ENCODE results near the gene KIAA1217.

The KIAA1217 gene

DNA sequence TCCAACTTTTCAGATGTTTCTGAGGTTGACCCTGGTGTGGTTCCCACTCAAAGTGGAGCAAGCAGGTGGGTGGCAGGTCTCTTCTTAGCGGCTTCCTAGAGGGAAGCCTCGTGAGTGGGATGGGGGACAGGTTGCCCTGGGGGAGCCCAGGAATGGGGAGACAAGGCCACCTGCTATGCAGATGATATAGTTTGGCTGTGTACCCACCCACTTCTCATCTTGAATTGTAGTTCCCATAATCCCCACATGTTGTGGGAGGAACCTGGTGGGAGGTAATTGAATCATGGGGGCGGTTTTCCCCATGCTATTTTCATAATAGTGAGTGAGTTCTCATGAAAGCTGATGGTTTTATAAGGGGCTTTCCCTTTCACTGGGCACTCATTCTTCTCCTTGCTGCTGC, 68.3 kb downstream of the KIAA1217 start:
- no peak overlapping the region for H3K4me3 ChIP-seq (ENCODE audit: control insufficient read depth, low read depth, low read length)
- no peak for DNase-seq (ENCODE audit: low read depth)
- TF ChIP-seq, protein P1, sequence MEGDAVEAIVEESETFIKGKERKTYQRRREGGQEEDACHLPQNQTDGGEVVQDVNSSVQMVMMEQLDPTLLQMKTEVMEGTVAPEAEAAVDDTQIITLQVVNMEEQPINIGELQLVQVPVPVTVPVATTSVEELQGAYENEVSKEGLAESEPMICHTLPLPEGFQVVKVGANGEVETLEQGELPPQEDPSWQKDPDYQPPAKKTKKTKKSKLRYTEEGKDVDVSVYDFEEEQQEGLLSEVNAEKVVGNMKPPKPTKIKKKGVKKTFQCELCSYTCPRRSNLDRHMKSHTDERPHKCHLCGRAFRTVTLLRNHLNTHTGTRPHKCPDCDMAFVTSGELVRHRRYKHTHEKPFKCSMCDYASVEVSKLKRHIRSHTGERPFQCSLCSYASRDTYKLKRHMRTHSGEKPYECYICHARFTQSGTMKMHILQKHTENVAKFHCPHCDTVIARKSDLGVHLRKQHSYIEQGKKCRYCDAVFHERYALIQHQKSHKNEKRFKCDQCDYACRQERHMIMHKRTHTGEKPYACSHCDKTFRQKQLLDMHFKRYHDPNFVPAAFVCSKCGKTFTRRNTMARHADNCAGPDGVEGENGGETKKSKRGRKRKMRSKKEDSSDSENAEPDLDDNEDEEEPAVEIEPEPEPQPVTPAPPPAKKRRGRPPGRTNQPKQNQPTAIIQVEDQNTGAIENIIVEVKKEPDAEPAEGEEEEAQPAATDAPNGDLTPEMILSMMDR (conservative IDR thresholded peaks at IDR 0.05; ENCODE audit: control insufficient read depth, insufficient read depth, low read depth, low read length): no peak

- TF ChIP-seq, protein P1 (conservative IDR thresholded peaks at IDR 0.05; ENCODE audit: control insufficient read depth, insufficient read depth, low read depth, low read length): no peak
- peak; percentile 33 for DNase-seq (ENCODE audit: low read depth)
- H3K4me3 ChIP-seq (ENCODE audit: control insufficient read depth, low read depth, low read length): no peak overlapping the region
These were observed 68.8 kb downstream of the KIAA1217 start for GRCh38 chr10:24277771-24278170.

DNA sequence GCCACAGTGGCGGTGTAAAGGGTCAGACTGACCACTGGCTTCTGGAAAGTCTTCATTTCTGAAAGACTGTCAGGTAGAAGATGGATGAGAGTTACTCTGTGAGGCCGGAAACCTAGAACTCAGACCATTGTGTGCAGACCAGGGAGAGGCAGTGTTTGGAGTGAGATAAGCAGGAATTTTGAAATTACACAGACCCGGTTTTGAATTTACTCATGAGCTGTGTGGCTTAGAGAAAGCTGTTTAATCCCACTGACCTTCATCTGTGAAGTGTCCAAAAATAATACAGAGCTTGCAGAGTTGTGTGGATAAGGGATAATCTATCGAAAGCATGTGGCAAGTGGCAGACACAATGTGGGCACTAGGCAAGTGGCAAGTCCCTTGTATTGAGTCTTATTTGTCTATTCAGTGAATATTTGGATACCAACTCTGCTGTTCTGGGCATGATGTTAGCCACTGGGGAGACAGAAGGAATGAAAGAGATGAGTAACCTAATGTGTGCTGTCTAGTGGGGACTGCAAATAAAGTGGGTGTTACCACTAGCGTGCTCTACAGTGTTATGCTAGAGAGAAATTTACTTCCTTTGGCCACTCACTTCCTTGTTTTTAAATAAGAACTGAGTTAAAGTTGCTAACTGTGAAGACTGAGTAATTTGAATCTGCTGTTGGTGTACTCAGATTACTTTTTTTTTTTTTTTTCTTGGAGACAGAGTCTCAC, 69.4 kb downstream of the KIAA1217 start:
- no peak for DNase-seq (ENCODE audit: low read depth)
- no peak overlapping the region for H3K4me3 ChIP-seq (ENCODE audit: control insufficient read depth, low read depth, low read length)
- TF ChIP-seq, protein P1 (conservative IDR thresholded peaks at IDR 0.05; ENCODE audit: control insufficient read depth, insufficient read depth, low read depth, low read length): no peak

DNA sequence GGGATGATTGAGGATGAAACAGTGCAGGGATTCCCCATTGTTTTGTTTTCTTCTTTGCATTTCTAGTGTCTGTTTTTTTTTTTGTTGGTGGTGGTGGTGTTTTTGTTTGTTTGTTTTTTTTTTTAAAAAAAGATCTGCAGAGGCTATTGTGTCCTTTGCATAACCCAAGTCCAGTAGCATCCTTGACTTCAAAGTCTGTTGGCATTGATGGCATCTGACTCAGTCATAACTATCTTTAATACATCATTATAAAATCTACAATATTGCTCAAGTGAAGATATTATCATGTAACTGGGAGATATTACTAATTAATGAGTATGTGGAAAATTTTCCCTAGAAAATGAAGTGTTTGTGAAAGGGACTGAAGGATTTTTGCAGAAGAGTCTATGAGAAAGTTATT, 70.2 kb downstream of the KIAA1217 start:
- TF ChIP-seq, protein P1 (conservative IDR thresholded peaks at IDR 0.05; ENCODE audit: control insufficient read depth, insufficient read depth, low read depth, low read length): no peak
- no peak overlapping the region for H3K4me3 ChIP-seq (ENCODE audit: control insufficient read depth, low read depth, low read length)
- no peak for DNase-seq (ENCODE audit: low read depth)

GRCh38 chr10:24287559-24288195, 78.7 kb downstream of the KIAA1217 start:
- no peak overlapping the region for H3K4me3 ChIP-seq (ENCODE audit: control insufficient read depth, low read depth, low read length)
- TF ChIP-seq, protein P1 (conservative IDR thresholded peaks at IDR 0.05; ENCODE audit: control insufficient read depth, insufficient read depth, low read depth, low read length): no peak
- no peak for DNase-seq (ENCODE audit: low read depth)

GRCh38 chr10:24288581-24288980, 79.6 kb downstream of the KIAA1217 start:
- DNase-seq (ENCODE audit: low read depth): no peak
- H3K4me3 ChIP-seq (ENCODE audit: control insufficient read depth, low read depth, low read length): no peak overlapping the region
- TF ChIP-seq, protein P1 (conservative IDR thresholded peaks at IDR 0.05; ENCODE audit: control insufficient read depth, insufficient read depth, low read depth, low read length): no peak
